Endothelial cell of umbilical vein (primary cell): ENCODE data around the gene SELENOV. TPM values are rescaled to one million over a fixed set of nuclear protein-coding genes. Genes with fewer than 3 reads are reported as not detected.

ENCODE experiments used
- BruUV-seq: library from RNA; stranded (reverse); fragments of 400-500 nt; replicated peaks from 2 replicates; lab custom pipeline; 2021; lab: Mats Ljungman, UMichigan
- CTCF ChIA-PET: fragments of 300-600, 350-600 bp; sonication (Branson Sonifier 250); formaldehyde crosslinking; loops from one replicate; lab custom pipeline; 2021; ENCODE audit warnings: antibody characterized with exemption, inconsistent platforms; lab: Charles Lee
- POLR2A ChIA-PET: fragments of 300-600, 350-600 bp; sonication (Branson Sonifier 250); formaldehyde crosslinking; loops from one replicate; lab custom pipeline; 2021; ENCODE audit warnings: antibody characterized with exemption, inconsistent platforms; lab: Charles Lee
- DNase-seq: peaks from one replicate; pipeline ENCODE4 v3.0.0-alpha.2; 2011; ENCODE audit warnings: low read depth, low spot score
- FAIRE-seq: peaks from 2 replicates; lab custom pipeline; 2011; peaks lifted over from hg19 to GRCh38; lab: Jason Lieb, UNC
- H2AFZ ChIP-seq: 2 replicates; pipeline ENCODE4 v1.6.0; 2012; ENCODE audit warnings: low read depth, low read length, control low read depth, inconsistent platforms
- H3K27ac ChIP-seq: 2 replicates; pipeline ENCODE4 v1.5.1; 2011; ENCODE audit warnings: low read depth, mild to moderate bottlenecking, control low read depth, low read length, moderate library complexity; ENCODE audit not compliant: insufficient read depth
- H3K27me3 ChIP-seq, 2 experiments: 2 replicates each; pipeline versions ENCODE4 v1.6.0 to v1.6.1; 2011; ENCODE audit warnings: low read length in 2 of 2, mixed read lengths in 1 of 2; ENCODE audit not compliant: control insufficient read depth in 2 of 2, insufficient read depth in 2 of 2
- H3K36me3 ChIP-seq, 2 experiments: 2 replicates in 1 of 2; 3 replicates in 1 of 2; pipeline ENCODE4 v1.5.1; 2011; ENCODE audit warnings: low read length in 2 of 2, mild to moderate bottlenecking in 1 of 2, moderate library complexity in 1 of 2; ENCODE audit not compliant: control insufficient read depth in 2 of 2, insufficient read depth in 2 of 2; ENCODE audit errors: extremely low read depth in 1 of 2
- H3K4me1 ChIP-seq: 3 replicates; pipeline ENCODE4 v1.5.1; 2011; ENCODE audit warnings: mild to moderate bottlenecking, low read length; ENCODE audit not compliant: control insufficient read depth, insufficient read depth; ENCODE audit errors: extremely low read depth
- H3K4me2 ChIP-seq: 2 replicates; pipeline ENCODE4 v1.6.1; 2011; ENCODE audit warnings: low read length, control low read depth, mixed read lengths; ENCODE audit not compliant: insufficient read depth
- H3K4me3 ChIP-seq, 3 experiments: fragments of 200-600 bp in 1 of 3; sonication (generic), shearing (Covaris generic) in 1 of 3; replicated peaks in 1 of 3; 2 replicates each; pipeline ENCODE4 v1.5.1; 2011 to 2016; ENCODE audit warnings: control low read depth in 3 of 3, low read length in 3 of 3, mild to moderate bottlenecking in 2 of 3, inconsistent platforms in 1 of 3, low read depth in 1 of 3, moderate library complexity in 1 of 3; ENCODE audit not compliant: insufficient read depth in 1 of 3
- H3K79me2 ChIP-seq: 2 replicates; pipeline ENCODE4 v1.6.0; 2012; ENCODE audit warnings: low read length, inconsistent platforms; ENCODE audit not compliant: control insufficient read depth, insufficient read depth
- H3K9ac ChIP-seq: replicated peaks from 2 replicates; pipeline ENCODE3; 2011; ENCODE audit warnings: low read length, control low read depth; ENCODE audit not compliant: insufficient read depth; ENCODE audit errors: extremely low read depth
- H3K9me1 ChIP-seq: replicated peaks from 3 replicates; pipeline ENCODE4 v1.6.0; 2011; ENCODE audit warnings: mild to moderate bottlenecking, low read length; ENCODE audit not compliant: control insufficient read depth, insufficient read depth; ENCODE audit errors: extremely low read depth
- H3K9me3 ChIP-seq: replicated peaks from 2 replicates; pipeline ENCODE4 v1.5.1; 2012; ENCODE audit warnings: low read length, inconsistent platforms; ENCODE audit not compliant: control insufficient read depth, insufficient read depth
- H4K20me1 ChIP-seq: replicated peaks from 2 replicates; pipeline ENCODE3; 2011; ENCODE audit warnings: mild to moderate bottlenecking, low read length; ENCODE audit not compliant: control insufficient read depth, insufficient read depth; ENCODE audit errors: extremely low read depth
- CTCF ChIP-seq, 2 donors: IDR thresholded peaks; 1 replicate in 1 of 2; 2 replicates in 1 of 2; pipeline ENCODE4 v1.5.1; 2011; ENCODE audit warnings: low read length in 2 of 2, mild to moderate bottlenecking in 2 of 2, moderate library complexity in 2 of 2, control low read depth in 1 of 2, inconsistent platforms in 1 of 2, low read depth in 1 of 2; ENCODE audit not compliant: insufficient read depth in 1 of 2; ENCODE audit errors: extremely low read depth in 1 of 2
- EZH2 ChIP-seq: IDR thresholded peaks from 2 replicates; pipeline ENCODE4 v1.6.1; 2012; ENCODE audit warnings: borderline replicate concordance, low read depth, mild to moderate bottlenecking, moderate library complexity, low read length, inconsistent platforms; ENCODE audit not compliant: severe bottlenecking
- FOS ChIP-seq: IDR thresholded peaks from 2 replicates; pipeline ENCODE4 v1.6.1; 2011; ENCODE audit warnings: mild to moderate bottlenecking, low read length, moderate library complexity, borderline replicate concordance; ENCODE audit not compliant: insufficient read depth
- GATA2 ChIP-seq: IDR thresholded peaks from 2 replicates; pipeline ENCODE4 v1.7.0; 2011; ENCODE audit warnings: low read depth, mild to moderate bottlenecking, moderate library complexity, mixed read lengths, low read length; ENCODE audit not compliant: insufficient read length, insufficient read depth
- JUN ChIP-seq: IDR thresholded peaks from 2 replicates; pipeline ENCODE4 v1.6.1; 2011; ENCODE audit warnings: borderline replicate concordance, low read depth; ENCODE audit not compliant: insufficient read length, insufficient read depth
- MYC ChIP-seq: IDR thresholded peaks from one replicate; pipeline ENCODE4 v1.6.1; 2011; ENCODE audit warnings: mild to moderate bottlenecking, low read depth, low read length
- POLR2A ChIP-seq: IDR thresholded peaks from 2 replicates; pipeline ENCODE4 v1.6.1; 2012; ENCODE audit warnings: low read depth, mild to moderate bottlenecking, control low read depth, low read length
- POLR2AphosphoS5 ChIP-seq: IDR thresholded peaks from 2 replicates; pipeline ENCODE4 v1.6.1; 2012; ENCODE audit warnings: low read depth, mild to moderate bottlenecking, control low read depth, low read length, moderate library complexity; ENCODE audit not compliant: insufficient read depth
- dilution Hi-C: fragments of 300-500 bp; cut with MboI; formaldehyde crosslinking; loops from one replicate; pipeline ENCODE4 v1.15.0; 2019; ENCODE audit warnings: low sequenced_read_pairs; ENCODE audit not compliant: extremely low pct_ligation_motif_present
- intact Hi-C: fragments of 100-400 bp; cut with micrococcal nuclease; formaldehyde crosslinking; loops from one replicate; pipeline ENCODE4 v1.10.0; 2022
- polyA plus RNA-seq, 4 experiments: library from polyadenylated mRNA; depleted of rRNA in 3 of 4; stranded (reverse) in 3 of 4; unstranded in 1 of 4; fragments of >200 nt; gene quantifications; 2 replicates each; pipeline versions ENCODE4 v1.2.1 to v1.2.3, GENCODE V29; 2011 to 2012; ENCODE audit warnings: missing spikeins in 1 of 4
- total RNA-seq: library from RNA; stranded (reverse); gene quantifications from 2 replicates; pipeline ENCODE4 v1.2.3, GENCODE V29; 2021
- TF ChIP-seq, protein P1 (sequence below): IDR thresholded peaks from 2 replicates; pipeline ENCODE4 v1.6.1; 2011; ENCODE audit not compliant: insufficient read depth, insufficient read length

Gene SELENOV
- total and polyA plus RNA-seq, 2 donors (not counting 3 experiments of a cell fraction or from before 2014, with no cell fraction given) = not detected

DNA sequence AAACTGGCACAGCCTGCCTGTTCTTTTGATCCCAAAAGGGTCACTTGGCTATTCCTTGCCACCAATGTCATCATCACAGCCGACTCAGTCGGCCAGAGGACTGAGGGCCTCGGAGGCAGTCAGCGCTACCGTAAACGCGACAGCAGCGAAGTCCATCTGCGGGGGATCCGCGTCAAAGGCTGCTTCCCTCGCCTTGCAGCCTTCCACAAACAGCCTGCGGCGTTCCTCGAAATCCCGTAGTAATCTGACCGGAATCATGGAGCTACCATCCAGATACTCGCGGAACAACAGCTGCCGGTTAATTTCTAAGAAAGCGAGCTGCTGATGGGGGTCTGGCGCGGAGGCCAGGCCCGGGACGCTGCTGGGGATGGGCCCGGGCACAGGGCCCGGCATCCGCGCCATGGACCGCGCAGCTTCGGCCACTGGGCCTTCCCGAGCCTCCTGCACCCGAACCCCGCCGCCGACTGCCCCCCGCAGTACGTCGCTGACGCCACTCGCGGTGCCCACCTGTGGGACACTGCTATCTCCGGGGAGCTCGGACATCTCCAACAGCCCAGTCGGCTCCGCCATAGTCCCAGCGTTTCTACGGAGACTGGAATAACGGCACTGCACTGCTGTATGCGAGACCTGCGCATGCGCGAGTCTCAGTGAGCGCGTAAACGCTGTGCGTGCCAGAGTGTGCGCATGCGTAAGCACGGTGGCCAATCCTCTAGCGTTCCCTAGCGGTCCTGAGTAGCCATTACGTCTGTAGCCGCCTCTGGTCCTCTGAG is 17.5 kb downstream of the SELENOV start, which contains the start of gene EID2B:
Gene EID2B, minus strand, starts transcription at position 620 of the 770 bp plus-strand sequence. Its CDS starts 50 bp downstream, at position 570.
- no peaks in the 10 kb centered on the region for H4K20me1 ChIP-seq
- FAIRE-seq (peak; percentile 98), DNase-seq (peak; percentile 97)
- H3K36me3 ChIP-seq = no peaks in the 10 kb centered on the region
- peak within 1 kb of the TSS; percentile 98 for H3K4me2 ChIP-seq
- H2AFZ ChIP-seq = peak within 1 kb of the TSS; percentile 68
- POLR2A ChIA-PET = interaction anchor here (1.1 kb wide), 1 partner anchor 96 kb away, joined by 5 read pairs; the partner anchor contains the start of gene RPS16
- TF ChIP-seq GATA2 (no peak), JUN (no peak), MYC (no peak), CTCF (IDR thresholded peaks at IDR 0.05; ENCODE audit: extremely low read depth in 1 of 2, insufficient read depth in 1 of 2, low read depth in 1 of 2, low read length in 2 of 2) (peak; percentile 96), EZH2 (no peak), FOS (no peak), POLR2AphosphoS5 (peak; percentile 77), POLR2A (peak; percentile 90)
- TF ChIP-seq, protein P1, sequence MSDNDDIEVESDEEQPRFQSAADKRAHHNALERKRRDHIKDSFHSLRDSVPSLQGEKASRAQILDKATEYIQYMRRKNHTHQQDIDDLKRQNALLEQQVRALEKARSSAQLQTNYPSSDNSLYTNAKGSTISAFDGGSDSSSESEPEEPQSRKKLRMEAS = no peak
- H3K4me3 ChIP-seq = peak within 1 kb of the TSS; percentile 68 to 93 (median 87)
- H3K79me2 ChIP-seq = peaks cover 10% of the 10 kb centered on the region
- H3K27ac ChIP-seq = peak within 1 kb of the TSS; percentile 29
- no peaks in the 10 kb centered on the region for H3K9me1 ChIP-seq
- H3K9me3 ChIP-seq = no peaks in the 10 kb centered on the region
- dilution Hi-C loops = no loop called here
- CTCF ChIA-PET = interaction anchor here (0.7 to 4.9 kb wide), 13 partner anchors 13 to 135 kb away, joined by 3 to 80 read pairs (median 5); partner anchors contain the start of genes DLL3, RPS16 and TIMM50
- H3K4me1 ChIP-seq = peaks cover 6% of the 10 kb centered on the region
- H3K27me3 ChIP-seq = no peaks in the 10 kb centered on the region
- intact Hi-C loops = loop anchor here (1.0 to 10.0 kb wide), 6 partner anchors 34 to 408 kb away; partner anchors contain the start of genes DLL3, PAK4, PLEKHG2 and SUPT5H
- BruUV-seq = TSS peak; percentile 53
- peak within 1 kb of the TSS; percentile 68 for H3K9ac ChIP-seq
